SK-N-SH (cell line): Measurements from ENCODE around the gene KCNK17. TPM values are rescaled to one million over a fixed set of nuclear protein-coding genes. Genes with fewer than 3 reads are reported as not detected.

Source experiments
- CTCF ChIA-PET: fragments of 300-600, 350-600 bp; formaldehyde crosslinking; extraction: SDS; loops from one replicate; lab custom pipeline; 2021; lab: Yijun Ruan, JAX
- POLR2A ChIA-PET: fragments of 350-600 bp; sonication (Branson Sonifier 250); formaldehyde crosslinking; extraction: SDS; loops from one replicate; lab custom pipeline; 2020; ENCODE audit warnings: antibody characterized with exemption, inconsistent platforms; lab: Yijun Ruan, JAX
- DNase-seq: peaks from one replicate; pipeline ENCODE4 v3.0.0; 2012
- H2AFZ ChIP-seq: fragments of 200-600 bp; sonication (generic); 2 replicates; pipeline ENCODE4 v1.8.1; 2016; ENCODE audit warnings: antibody characterized with exemption, mild to moderate bottlenecking, low read depth
- H3F3A ChIP-seq: fragments of 200-600 bp; sonication (generic); replicated peaks from 2 replicates; pipeline ENCODE3; 2016; ENCODE audit warnings: antibody characterized with exemption, mild to moderate bottlenecking; ENCODE audit not compliant: insufficient read depth
- H3K27ac ChIP-seq, 2 experiments: fragments of 200-500 bp in 1 of 2; fragments of 200-600 bp in 1 of 2; sonication (Bioruptor generic) in 1 of 2; sonication (generic), shearing (Covaris generic) in 1 of 2; 2 replicates each; pipeline versions ENCODE4 v1.5.1 to v1.6.1; 2014 to 2016; ENCODE audit warnings: low read depth in 2 of 2, inconsistent platforms in 1 of 2, low read length in 1 of 2, mild to moderate bottlenecking in 1 of 2, mixed read lengths in 1 of 2
- H3K27me3 ChIP-seq: fragments of 200-600 bp; sonication (generic), shearing (Covaris generic); 2 replicates; pipeline ENCODE4 v1.6.1; 2016; ENCODE audit warnings: mixed run types; ENCODE audit not compliant: insufficient read depth
- H3K36me3 ChIP-seq, 2 experiments: fragments of 200-500 bp in 1 of 2; fragments of 200-600 bp in 1 of 2; sonication (Bioruptor generic) in 1 of 2; sonication (generic) in 1 of 2; replicated peaks in 1 of 2; 2 replicates each; pipeline versions ENCODE3 to v1.5.1; 2014 to 2016; ENCODE audit warnings: low read length in 1 of 2, mild to moderate bottlenecking in 1 of 2; ENCODE audit not compliant: insufficient read depth in 2 of 2, control insufficient read depth in 1 of 2
- H3K4me1 ChIP-seq, 2 experiments: fragments of 200-500 bp in 1 of 2; fragments of 200-600 bp in 1 of 2; sonication (Bioruptor generic) in 1 of 2; sonication (generic), shearing (Covaris generic) in 1 of 2; 2 replicates each; pipeline versions ENCODE4 v1.5.1 to v1.6.1; 2014 to 2016; ENCODE audit warnings: low read depth in 1 of 2, low read length in 1 of 2, mixed run types in 1 of 2; ENCODE audit not compliant: insufficient read depth in 2 of 2, control insufficient read depth in 1 of 2
- H3K4me2 ChIP-seq: fragments of 200-600 bp; sonication (generic), shearing (Covaris generic); 2 replicates; pipeline ENCODE4 v1.6.1; 2017; ENCODE audit warnings: mixed run types
- H3K4me3 ChIP-seq, 2 experiments: fragments of 200-500 bp in 1 of 2; fragments of 200-600 bp in 1 of 2; sonication (Bioruptor generic) in 1 of 2; sonication (generic), shearing (Covaris generic) in 1 of 2; 2 replicates each; pipeline versions ENCODE4 v1.5.1 to v1.8.1; 2014 to 2016; ENCODE audit warnings: low read depth in 2 of 2, inconsistent platforms in 1 of 2, low read length in 1 of 2, mild to moderate bottlenecking in 1 of 2, mixed read lengths in 1 of 2, moderate library complexity in 1 of 2
- H3K79me2 ChIP-seq: fragments of 200-600 bp; sonication (generic); 2 replicates; pipeline ENCODE4 v1.8.1; 2017; ENCODE audit warnings: mild to moderate bottlenecking; ENCODE audit not compliant: insufficient read depth
- H3K9ac ChIP-seq: fragments of 200-600 bp; sonication (generic); 2 replicates; pipeline ENCODE4 v1.6.1; 2017; ENCODE audit warnings: mixed run types
- H3K9me2 ChIP-seq: fragments of 200-600 bp; sonication (generic); 2 replicates; pipeline ENCODE4 v1.6.1; 2017; ENCODE audit warnings: mixed run types
- H3K9me3 ChIP-seq: fragments of 200-600 bp; sonication (generic); 2 replicates; pipeline ENCODE4 v1.6.1; 2017; ENCODE audit warnings: mixed run types, mild to moderate bottlenecking, moderate library complexity
- H4K20me1 ChIP-seq: fragments of 200-600 bp; sonication (generic); 2 replicates; pipeline ENCODE4 v1.6.1; 2017; ENCODE audit warnings: mild to moderate bottlenecking, mixed run types; ENCODE audit not compliant: insufficient read depth
- CHD2 ChIP-seq: fragments of 150-350 bp; IDR thresholded peaks from 2 replicates; pipeline ENCODE4 v1.6.1; 2018; ENCODE audit warnings: low read length; ENCODE audit not compliant: partially characterized antibody
- EP300 ChIP-seq, 2 experiments: IDR thresholded peaks; 2 replicates each; pipeline versions ENCODE4 v1.4.0 to v1.6.1; 2012; ENCODE audit warnings: borderline replicate concordance in 1 of 2, low read depth in 1 of 2, low read length in 1 of 2
- FOSL2 ChIP-seq: IDR thresholded peaks from 2 replicates; pipeline ENCODE4 v1.4.0; 2012; ENCODE audit warnings: low read depth, mild to moderate bottlenecking, moderate library complexity, borderline replicate concordance
- GABPA ChIP-seq: IDR thresholded peaks from 2 replicates; pipeline ENCODE4 v1.4.0; 2012; ENCODE audit warnings: low read depth, mild to moderate bottlenecking
- NRF1 ChIP-seq: IDR thresholded peaks from 2 replicates; pipeline ENCODE4 v1.6.1; 2012; ENCODE audit warnings: low read depth, mild to moderate bottlenecking, low read length
- POLR2AphosphoS5 ChIP-seq: IDR thresholded peaks from 2 replicates; pipeline ENCODE4 v1.6.1; 2012; ENCODE audit warnings: low read depth, low read length
- TEAD4 ChIP-seq: IDR thresholded peaks from 2 replicates; pipeline ENCODE4 v1.4.0; 2012; ENCODE audit warnings: mild to moderate bottlenecking, borderline replicate concordance; ENCODE audit not compliant: insufficient read depth
- USF1 ChIP-seq: IDR thresholded peaks from 2 replicates; pipeline ENCODE4 v1.4.0; 2012; ENCODE audit warnings: low read depth, borderline replicate concordance
- YY1 ChIP-seq: IDR thresholded peaks from 2 replicates; pipeline ENCODE4 v1.4.0; 2012; ENCODE audit warnings: low read depth, mild to moderate bottlenecking
- ZBTB33 ChIP-seq: IDR thresholded peaks from 2 replicates; pipeline ENCODE4 v1.4.0; 2012; ENCODE audit warnings: low read depth, borderline replicate concordance
- WGBS: methylation state at CpG from one replicate; pipeline ENCODE4 v1.1.6; 2017; ENCODE audit warnings: low lambda C conversion rate; 5-methylcytosine and 5-hydroxymethylcytosine counted together
- polyA plus RNA-seq, 3 experiments: library from polyadenylated mRNA; depleted of rRNA; stranded (reverse); fragments of >200 nt; gene quantifications; 2 replicates each; pipeline ENCODE4 v1.2.3, GENCODE V29; 2012
- TF ChIP-seq, protein P1 (sequence below): fragments of 200-600 bp; sonication (generic); IDR thresholded peaks from 2 replicates; pipeline ENCODE4 v1.6.1; 2017; ENCODE audit warnings: antibody characterized with exemption, mild to moderate bottlenecking, moderate library complexity
- TF ChIP-seq, protein P2 (sequence below): IDR thresholded peaks from 2 replicates; pipeline ENCODE4; 2012
- TF ChIP-seq, protein P3 (sequence below): fragments of 150-350 bp; IDR thresholded peaks from 2 replicates; pipeline ENCODE4 v1.6.1; 2017; ENCODE audit warnings: antibody characterized with exemption, low read length, low read depth, borderline replicate concordance

Gene KCNK17
- polyA plus RNA-seq, 1 of the 3 experiments (the other 2 are of a cell fraction) = not detected

DNA sequence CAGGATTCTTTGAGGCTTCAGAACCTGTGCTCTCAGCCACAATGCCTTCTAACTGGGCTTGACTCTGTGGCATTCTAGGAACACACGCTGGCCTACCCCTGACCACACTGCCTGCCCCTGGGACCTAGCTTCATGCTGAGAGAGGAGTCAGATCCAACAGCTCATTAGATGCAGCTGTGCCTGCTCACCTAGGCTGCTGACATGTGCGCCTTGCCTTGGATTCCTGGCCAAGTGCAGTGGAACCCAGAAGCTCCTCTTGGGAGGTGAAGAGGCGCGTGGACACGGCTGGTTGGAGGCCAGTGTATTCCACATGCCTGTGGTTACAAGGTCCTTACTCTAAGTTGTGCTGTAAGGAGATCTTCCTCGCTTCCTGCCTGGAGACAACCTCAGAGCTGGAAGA lies 33.0 kb upstream of the KCNK17 start:
- WGBS = 36% methylated on average over 3 of the region's 6 CpGs

GRCh38 chr6:39344821-39345280 lies 30.6 kb upstream of the KCNK17 start:
- Histone ChIP-seq H3K9ac (no peak overlapping the region), H3K4me3 (no peak overlapping the region), H3K27me3 (no peaks in the 10 kb centered on the region), H3K27ac (no peak overlapping the region), H2AFZ (no peak overlapping the region), H3K9me2 (no peaks in the 10 kb centered on the region), H3K4me1 (peaks cover 0 to 10% of the 10 kb centered on the region in 2 experiments; a peak in 1 of 4 replicates), H4K20me1 (no peaks in the 10 kb centered on the region), H3K79me2 (no peaks in the 10 kb centered on the region), H3K4me2 (no peak overlapping the region), H3F3A (no peaks in the 10 kb centered on the region), H3K9me3 (no peaks in the 10 kb centered on the region), H3K36me3 (no peaks in the 10 kb centered on the region)
- TF ChIP-seq TEAD4 (no peak), USF1 (peak; percentile 35; the same call in 1 of the 2 replicates)
- DNase-seq = no peak
- ChIA-PET CTCF (interaction anchor here (0.6 to 0.7 kb wide), 2 partner anchors 9 to 21 kb away, joined by 3 read pairs; no protein-coding TSS in a partner anchor), POLR2A (no interaction called here)
- WGBS = 77% methylated on average over 3 of the region's 7 CpGs

More for the DNA sequence above, 33.0 kb upstream of the KCNK17 start:
- no peak overlapping the region for H2AFZ ChIP-seq
- ChIA-PET POLR2A (no interaction called here), CTCF (interaction anchor here (0.6 to 8.1 kb wide), 14 partner anchors 9 to 561 kb away, joined by 3 to 62 read pairs (median 4); partner anchors contain the start of gene KCNK17)
- H3F3A ChIP-seq = no peaks in the 10 kb centered on the region
- no peak overlapping the region for H3K27ac ChIP-seq
- no peaks in the 10 kb centered on the region for H3K36me3 ChIP-seq
- H3K4me2 ChIP-seq = no peak overlapping the region
- H3K4me1 ChIP-seq = peaks cover 0 to 6% of the 10 kb centered on the region in 2 experiments; a peak in 1 of 4 replicates
- H4K20me1 ChIP-seq = no peaks in the 10 kb centered on the region
- no peak for DNase-seq
- H3K9me2 ChIP-seq = no peaks in the 10 kb centered on the region
- no peak overlapping the region for H3K4me3 ChIP-seq
- H3K79me2 ChIP-seq = no peaks in the 10 kb centered on the region
- no peak for TF ChIP-seq CHD2
- no peak for TF ChIP-seq EP300 (IDR thresholded peaks at IDR 0.05; ENCODE audit: borderline replicate concordance in 1 of 2, low read depth in 1 of 2, low read length in 1 of 2)
- TF ChIP-seq NRF1 = no peak
- H3K9me3 ChIP-seq = no peaks in the 10 kb centered on the region
- H3K9ac ChIP-seq = no peak overlapping the region
- H3K27me3 ChIP-seq = no peaks in the 10 kb centered on the region

DNA sequence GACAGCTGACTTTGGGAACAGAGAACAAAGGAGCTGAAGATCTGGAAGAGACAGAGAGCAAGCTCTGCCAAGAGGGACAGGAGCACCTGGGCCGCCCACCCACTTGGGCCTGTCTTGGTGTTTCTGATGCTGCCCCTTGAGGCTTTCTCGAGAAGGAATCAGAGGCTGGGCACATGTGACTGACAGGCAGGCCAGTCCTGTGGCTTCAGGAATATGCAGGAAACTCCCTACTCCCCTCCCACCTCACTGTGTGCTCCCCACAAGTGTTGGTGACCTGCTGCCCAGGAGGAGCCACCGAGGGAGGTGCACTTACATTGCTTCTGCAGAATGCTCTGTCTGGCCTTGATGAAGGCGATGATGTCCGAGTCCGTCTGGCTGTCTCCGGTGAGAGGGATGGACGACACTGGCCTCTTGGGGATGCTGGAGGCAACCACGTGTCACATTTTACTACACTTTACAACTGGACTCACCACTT lies 29.2 kb upstream of the KCNK17 start:
- Histone ChIP-seq H3K4me1 (peaks cover 0 to 23% of the 10 kb centered on the region in 2 experiments; a peak in 1 of 4 replicates), H3K36me3 (no peaks in the 10 kb centered on the region), H3K79me2 (no peaks in the 10 kb centered on the region), H3K9me3 (no peaks in the 10 kb centered on the region), H3K4me3 (no peak overlapping the region), H3K27ac (no peak overlapping the region), H3K4me2 (no peak overlapping the region), H3F3A (no peaks in the 10 kb centered on the region), H3K27me3 (no peaks in the 10 kb centered on the region), H4K20me1 (no peaks in the 10 kb centered on the region), H2AFZ (no peak overlapping the region), H3K9ac (no peak overlapping the region), H3K9me2 (no peaks in the 10 kb centered on the region)
- CTCF ChIA-PET = interaction anchor here (1.0 kb wide), 1 partner anchor 34 kb away, joined by 3 read pairs; no protein-coding TSS in a partner anchor
- POLR2A ChIA-PET = no interaction called here
- no peak for DNase-seq
- 34% methylated on average over 6 of the region's 9 CpGs for WGBS
- TF ChIP-seq GABPA (no peak), POLR2AphosphoS5 (no peak), FOSL2 (no peak), ZBTB33 (no peak), YY1 (no peak)
- TF ChIP-seq, protein P1, sequence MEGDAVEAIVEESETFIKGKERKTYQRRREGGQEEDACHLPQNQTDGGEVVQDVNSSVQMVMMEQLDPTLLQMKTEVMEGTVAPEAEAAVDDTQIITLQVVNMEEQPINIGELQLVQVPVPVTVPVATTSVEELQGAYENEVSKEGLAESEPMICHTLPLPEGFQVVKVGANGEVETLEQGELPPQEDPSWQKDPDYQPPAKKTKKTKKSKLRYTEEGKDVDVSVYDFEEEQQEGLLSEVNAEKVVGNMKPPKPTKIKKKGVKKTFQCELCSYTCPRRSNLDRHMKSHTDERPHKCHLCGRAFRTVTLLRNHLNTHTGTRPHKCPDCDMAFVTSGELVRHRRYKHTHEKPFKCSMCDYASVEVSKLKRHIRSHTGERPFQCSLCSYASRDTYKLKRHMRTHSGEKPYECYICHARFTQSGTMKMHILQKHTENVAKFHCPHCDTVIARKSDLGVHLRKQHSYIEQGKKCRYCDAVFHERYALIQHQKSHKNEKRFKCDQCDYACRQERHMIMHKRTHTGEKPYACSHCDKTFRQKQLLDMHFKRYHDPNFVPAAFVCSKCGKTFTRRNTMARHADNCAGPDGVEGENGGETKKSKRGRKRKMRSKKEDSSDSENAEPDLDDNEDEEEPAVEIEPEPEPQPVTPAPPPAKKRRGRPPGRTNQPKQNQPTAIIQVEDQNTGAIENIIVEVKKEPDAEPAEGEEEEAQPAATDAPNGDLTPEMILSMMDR = no peak
- TF ChIP-seq, protein P2, sequence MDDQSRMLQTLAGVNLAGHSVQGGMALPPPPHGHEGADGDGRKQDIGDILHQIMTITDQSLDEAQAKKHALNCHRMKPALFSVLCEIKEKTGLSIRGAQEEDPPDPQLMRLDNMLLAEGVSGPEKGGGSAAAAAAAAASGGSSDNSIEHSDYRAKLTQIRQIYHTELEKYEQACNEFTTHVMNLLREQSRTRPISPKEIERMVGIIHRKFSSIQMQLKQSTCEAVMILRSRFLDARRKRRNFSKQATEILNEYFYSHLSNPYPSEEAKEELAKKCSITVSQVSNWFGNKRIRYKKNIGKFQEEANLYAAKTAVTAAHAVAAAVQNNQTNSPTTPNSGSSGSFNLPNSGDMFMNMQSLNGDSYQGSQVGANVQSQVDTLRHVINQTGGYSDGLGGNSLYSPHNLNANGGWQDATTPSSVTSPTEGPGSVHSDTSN = no peak
- TF ChIP-seq, protein P3, sequence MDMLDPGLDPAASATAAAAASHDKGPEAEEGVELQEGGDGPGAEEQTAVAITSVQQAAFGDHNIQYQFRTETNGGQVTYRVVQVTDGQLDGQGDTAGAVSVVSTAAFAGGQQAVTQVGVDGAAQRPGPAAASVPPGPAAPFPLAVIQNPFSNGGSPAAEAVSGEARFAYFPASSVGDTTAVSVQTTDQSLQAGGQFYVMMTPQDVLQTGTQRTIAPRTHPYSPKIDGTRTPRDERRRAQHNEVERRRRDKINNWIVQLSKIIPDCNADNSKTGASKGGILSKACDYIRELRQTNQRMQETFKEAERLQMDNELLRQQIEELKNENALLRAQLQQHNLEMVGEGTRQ = no peak
